GM18498 (cell line): ENCODE results near the gene KLHL2.
"Not testable (repeated sequence)": the region's sequence is repeated elsewhere in the genome, so short reads cannot be mapped to it uniquely, and the experiment has no call there.

ENCODE experiments used
- ATAC-seq: cut with Tn5 transposase; IDR thresholded peaks from one replicate; pipeline ENCODE4 v1.9.1; 2021; ENCODE audit warnings: mild to moderate bottlenecking, moderate library complexity; ENCODE audit not compliant: unreplicated experiment

Gene KLHL2

DNA sequence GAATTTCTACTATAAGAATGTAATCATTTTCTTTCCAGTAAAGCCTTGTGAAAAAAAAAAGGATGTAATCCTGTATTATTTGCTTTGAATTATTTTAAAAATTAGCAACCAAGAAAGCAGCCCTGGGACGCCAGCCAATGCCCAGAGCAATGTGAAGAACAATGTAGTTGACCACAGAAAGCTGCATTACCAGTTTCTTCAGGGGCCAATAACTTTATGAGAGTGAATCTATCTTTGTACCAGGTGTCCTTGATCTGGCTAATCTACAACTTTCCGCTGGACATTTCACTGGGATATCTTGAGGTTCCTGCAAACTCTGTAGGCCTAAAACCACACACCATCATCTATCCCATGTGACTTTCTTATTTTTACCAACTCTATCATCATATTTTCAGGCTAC is 7.6 kb upstream of the KLHL2 start:
- no peak for ATAC-seq

DNA sequence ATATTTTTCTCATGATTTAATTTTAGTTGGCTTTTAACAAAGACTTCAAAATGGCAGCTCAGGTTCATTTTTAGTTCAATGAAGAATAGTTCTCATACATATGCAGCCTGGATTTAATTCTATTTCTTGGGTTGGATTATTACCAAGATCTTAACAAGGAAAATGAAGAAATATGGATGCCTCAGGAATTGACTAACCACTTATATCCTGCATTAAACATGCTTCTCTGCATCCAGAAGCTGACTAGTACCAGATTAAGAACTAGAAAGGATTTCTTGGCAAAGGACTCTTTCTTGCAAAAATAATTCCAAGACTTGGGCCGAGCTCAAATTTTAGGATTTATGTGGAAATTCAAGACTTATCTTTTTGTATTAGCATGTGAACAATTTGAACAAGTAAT is 5.6 kb upstream of the KLHL2 start:
- no peak for ATAC-seq

DNA sequence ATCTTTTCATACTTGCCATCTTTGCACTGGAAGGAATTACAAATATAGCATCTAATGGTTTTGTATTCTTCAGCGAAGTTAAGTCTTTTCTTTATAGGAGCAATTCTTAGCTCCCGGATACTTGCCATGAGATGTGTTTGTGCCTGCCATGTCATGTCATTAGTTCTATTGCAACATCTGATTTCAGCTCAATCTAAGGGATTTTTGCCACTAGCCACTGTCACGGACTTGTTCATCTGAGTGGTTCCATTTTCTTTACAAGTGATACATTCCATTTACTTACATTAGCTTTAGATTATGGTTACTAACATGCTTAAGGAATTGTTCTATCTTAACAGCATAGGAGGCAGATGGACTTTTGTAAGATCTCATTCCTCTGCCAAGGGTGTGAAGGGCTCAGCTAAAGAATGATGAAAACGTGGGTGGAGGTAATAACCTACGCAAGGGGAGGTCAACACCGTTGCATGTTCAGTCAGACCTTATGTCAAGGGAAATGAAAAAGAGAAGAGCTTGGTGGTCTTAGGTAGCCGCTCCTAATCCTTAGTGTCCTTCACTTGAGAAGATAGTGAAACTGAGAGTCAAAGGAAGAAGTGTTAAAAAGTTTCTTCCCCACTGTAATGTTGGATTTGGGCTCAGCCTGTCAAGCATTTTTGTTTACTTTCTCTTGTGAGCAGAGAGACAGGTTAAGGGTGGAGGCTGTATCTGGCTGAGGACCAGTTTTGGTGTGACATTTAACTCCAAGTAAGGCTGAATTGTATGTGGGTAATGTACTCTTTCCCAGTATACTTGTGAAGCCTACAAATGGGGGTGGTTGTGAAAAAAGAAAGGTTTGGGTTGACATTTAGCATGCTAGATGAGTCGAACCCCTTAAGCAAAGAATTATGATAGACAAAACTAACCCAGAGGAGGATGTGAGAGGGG is 3.6 kb upstream of the KLHL2 start:
- ATAC-seq, result no peak

DNA sequence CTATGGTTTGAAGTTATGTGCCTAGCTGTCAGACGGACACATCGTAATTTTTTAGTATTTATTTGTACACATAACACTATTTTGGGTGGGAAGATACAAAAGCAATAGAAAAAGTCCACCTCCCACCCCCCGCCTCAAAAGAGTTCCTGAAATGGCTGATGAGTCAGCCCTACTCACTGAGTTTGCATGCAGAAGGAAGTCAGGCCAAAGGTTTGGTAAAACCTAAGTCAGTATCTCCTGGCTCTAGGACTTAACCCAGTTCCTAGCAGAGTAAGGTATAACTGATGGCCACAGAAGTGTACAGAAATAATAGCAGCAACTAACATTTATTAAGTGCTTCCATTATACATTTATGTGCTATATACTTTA is 2.9 kb upstream of the KLHL2 start:
- ATAC-seq, result no peak

DNA sequence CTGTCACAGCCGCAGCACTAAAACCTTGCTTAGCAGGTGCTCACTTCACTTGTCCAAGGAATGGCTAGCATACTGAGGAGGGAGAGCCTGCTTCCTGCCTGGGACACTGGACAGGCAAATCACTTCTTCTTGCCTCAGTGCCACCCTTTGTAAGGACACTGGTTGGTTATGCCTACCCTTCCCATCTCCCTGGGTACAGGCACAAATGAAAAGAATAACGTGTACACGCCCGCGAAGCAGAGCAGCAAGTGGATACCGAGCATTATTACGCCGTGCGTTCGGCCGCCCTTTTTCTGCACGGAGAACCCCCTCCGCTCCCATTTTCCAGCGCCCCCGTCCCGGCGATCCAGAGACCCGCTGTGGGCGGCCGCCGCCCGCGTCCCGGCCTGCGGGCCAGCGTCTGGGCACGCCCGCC is 338 bp upstream of the KLHL2 start:
- peak; percentile 37 for ATAC-seq

DNA sequence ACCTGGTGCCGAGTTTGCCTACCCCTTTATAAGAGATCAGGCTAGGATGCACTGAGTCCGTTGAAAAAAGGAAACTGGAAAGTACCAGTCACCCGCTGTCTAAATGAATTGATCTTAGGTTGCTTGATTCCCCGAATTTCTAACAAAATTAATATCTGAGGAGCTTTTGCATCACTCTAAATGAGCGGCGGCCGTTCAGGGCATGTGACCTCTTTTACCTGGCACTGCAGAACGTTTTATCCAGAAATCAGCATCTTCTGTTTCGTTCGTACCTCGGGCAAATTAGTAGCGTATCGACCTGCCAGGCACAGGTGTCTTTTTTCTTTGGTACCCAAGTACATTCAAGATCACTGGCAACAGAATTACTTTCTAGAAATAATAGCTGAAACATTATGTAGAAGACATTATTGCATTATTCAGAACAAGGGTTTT is 876 bp downstream of the KLHL2 start:
- no peak for ATAC-seq

DNA sequence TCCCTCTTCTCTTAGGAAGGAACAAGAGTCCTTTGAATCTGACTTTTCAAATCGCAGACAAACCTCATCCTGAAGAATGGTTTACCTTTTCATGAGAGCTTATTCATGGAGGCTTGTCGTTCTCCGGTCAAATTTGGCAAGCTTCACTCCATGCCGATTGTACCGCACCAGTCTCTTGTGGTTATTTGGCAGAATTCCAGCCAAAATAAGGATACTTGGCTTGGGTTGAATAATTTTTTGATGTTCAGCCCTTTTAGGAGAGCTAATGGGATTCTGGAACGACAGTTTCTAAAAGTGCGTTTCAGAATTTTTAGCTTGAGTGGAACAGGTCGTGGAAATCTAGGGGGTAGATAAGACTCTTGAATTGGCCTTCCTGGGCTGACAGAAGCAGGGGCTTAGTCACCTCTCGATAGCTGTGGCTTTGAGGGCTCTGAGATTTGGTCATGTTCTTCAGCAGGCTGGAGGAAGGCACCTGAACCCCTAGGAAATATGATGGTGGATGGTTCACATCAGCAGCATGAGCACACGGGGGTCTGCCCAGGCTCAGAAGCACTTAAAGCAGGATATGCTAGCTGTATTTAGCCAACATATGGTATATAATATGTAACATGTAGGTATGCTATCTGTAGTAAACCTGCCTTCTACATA is 1.5 kb downstream of the KLHL2 start:
- ATAC-seq, result no peak

DNA sequence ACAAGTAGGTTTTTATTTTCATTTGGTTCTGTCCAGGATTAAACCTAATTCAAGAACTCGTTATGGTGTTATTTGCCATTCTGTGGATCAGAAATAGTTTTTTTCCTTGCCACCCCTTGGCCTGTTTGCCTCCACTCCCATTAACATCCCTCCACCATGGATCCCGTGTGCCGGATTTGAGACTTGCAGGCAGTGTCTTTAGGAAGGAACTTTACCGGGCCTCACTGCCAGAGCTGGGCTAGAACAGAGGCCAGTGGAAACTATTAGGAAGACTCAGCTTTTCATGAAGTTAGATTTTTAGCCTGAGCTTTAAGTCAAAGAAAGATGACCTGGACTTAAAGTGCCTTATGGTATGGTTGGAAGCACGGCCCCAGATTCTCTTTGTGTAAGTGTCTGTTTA is 2.4 kb downstream of the KLHL2 start:
- no peak for ATAC-seq

DNA sequence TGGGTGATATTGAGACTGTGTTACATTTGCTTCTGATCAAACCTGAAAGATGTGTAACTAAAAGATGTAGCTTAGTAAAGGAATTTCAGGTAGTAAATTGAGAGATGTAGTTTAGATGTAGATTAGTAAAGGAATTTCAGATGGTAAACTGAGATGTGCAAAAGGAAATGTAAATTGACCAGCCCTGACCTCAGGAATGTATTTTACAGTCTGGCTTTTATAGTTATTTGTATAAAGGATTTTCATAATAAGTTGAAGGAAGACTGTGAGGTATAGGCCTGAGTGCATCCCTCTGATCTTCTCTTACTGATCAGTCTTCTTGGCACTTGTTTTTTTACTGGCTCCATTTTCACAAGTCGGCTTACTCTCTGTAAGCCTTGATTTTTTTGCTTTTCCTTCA is 3.2 kb downstream of the KLHL2 start:
- ATAC-seq, result no peak

DNA sequence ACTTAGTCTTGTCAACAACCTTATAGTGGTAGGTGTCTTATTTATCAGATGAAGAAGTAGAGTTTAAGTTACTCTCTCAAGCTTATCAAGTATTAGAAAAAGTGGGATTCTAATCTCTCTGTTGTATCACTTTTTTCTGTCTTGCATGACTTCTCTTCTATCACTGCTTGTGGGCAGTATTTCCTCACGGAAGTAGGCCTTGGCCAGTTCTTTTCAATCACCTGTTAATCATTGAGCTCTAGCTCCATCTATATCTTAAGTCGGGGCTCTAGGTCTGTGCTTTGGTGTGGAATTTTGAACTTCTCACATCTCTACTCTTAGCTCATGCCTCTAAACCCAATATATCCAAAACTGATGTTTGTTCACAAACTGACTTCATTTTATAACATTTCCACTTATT is 5.3 kb downstream of the KLHL2 start:
- ATAC-seq, result not testable (repeated sequence)

DNA sequence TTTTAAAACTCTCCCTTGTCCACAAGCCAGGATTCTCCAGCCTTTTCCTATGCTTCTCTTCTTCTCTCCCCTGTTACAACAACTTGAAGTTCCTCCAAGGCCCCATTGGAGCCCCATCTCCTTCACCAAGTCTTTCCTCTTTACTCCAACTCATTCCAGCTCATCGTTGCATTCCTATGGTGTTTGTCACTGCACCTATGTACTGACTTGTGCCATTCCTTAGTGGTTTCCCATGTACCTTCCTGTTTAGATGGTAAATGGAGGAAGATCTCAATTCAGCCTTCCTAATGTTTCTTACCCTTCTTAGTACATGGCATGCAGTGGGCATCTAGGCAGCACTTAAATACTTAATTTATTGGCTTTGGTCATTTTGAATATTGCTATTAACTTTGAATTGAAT is 6.0 kb downstream of the KLHL2 start:
- not testable (repeated sequence) for ATAC-seq

DNA sequence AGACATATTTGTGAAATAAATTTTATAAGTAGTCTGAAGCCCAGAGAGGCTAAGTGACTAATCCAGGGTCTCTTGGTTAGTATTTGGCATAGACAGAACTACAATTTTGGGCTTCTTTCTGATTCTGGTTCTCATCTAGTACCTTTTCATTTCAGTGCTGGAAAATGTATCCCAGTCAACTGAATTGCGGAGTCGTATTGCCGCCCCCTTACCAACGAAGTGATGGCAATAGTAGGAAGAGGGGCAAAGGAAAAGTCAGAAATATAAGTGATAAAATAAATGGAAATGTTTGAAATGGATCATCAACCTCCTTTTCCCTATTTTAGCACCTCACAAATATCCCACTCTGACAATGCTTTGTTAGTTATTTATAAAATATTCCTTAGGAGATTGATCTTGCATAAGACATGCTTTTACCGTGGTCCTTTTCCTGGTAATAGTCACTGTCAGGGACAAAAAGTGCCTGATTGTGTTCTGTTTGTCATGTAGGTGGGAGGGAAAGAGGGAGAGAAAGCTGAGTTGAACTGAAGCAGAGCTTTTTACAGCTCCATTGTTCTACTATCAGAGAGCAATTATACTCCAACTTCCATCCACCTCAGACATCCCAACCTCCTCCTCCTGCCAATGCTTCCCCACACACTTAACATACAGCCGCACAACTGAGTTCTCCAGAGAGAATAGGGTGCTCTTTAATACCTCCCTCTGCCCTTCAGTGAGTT is 6.8 kb downstream of the KLHL2 start:
- not testable (repeated sequence) for ATAC-seq

DNA sequence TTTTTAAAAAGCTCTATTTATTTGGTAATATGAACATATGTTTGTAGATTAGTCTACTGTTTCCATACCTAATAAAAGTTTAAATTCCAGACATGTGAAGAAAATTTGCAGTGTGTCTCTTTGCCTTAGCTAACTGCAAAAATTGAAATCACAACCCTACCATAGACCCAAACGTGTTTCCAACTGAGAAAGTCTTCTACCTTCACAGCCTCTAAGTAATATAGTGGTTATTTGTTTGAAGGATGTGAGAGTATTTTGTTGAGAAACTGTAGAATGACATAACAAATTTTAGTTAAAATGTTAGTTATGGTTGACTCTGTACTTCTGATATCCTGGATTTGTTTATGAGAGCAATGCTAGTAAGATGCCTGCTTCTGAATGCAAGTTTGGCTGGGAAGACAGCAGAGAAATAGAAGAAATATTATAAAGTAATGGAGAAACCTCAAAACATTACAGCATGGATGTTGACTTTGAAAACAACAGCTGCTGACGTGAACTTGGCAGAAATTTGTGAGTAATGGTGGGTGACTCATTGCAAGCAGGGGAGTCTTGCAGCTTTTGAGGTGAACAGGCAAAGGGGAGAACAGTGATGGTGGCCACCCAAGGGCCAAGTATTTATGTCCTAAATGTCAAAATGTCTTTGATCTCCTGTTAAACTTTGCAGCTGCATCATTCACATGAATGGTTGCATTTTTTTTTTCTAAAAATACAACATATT is 7.8 kb downstream of the KLHL2 start:
- ATAC-seq, result peak; percentile 61

DNA sequence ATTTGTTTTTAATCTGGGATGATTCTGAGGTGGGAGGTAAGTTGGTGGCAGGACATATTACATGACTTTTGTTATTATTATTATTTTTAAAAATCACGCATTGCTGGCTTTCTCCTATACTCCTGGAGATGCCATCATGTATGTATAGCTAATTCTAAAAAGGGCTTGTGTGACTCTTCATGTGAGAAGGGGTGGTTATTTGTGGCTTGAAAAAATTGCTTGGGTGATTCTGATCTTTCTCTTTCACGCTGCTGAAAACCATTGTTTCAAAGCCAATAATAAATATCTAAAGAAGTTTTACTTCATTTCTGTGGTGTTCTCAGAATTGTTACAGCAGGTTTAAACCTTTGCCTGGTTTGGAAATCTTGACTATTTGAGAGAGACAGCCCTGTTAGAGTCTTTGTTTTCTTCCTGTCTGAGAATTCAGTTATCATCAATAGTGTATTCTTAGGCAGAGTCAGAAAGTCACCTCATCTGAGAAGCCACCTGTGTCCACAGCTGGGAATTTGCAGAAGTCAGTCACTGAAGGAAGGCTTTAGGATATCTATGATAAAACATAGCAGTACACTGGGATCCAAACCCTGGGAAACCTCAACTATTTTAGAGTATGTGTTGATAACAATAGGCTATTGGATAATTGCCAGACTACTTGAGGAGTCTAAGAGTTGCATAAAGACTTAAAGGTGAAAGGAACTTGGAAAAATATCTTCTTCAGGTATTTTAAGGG is 8.6 kb downstream of the KLHL2 start:
- peak; percentile 74 for ATAC-seq

DNA sequence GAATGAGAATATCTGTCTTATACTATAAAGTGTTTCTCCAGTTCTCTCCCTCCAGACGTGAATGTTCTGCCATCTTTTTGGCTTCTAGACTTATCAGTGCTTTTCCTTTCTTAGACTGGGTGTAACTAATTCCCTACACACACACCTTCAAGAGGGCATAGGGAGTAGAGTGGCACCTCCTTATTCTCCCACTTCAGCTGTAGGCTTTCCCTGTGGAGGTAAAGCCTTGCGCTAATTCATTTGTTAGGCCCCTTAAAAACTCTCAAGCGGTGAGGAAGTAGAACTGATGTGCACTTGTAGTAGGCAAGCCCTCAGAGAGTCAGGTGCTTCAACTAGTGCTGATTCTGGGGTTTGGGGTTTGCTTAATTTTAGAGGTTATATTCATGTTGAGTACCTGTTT is 10.0 kb downstream of the KLHL2 start:
- ATAC-seq, result no peak

DNA sequence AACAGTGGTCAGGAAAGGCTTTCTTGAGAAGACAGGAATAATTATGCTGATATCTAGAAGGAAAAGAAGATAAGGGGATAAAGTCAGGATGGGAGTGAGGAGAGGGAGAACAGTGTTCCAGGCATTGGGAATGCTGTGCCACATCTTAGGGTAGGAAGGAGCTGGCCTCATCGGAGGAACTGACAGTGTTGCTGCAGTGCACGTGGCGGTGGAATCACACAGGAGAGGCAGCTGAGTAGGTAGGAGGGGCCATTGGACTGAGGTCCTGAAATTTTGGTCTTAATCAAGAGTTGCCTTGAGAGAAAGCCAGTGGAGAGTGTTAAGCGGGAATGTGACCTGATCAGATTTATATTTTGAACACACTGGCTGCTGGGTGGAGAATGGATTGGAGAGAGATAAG is 13.9 kb downstream of the KLHL2 start:
- not testable (repeated sequence) for ATAC-seq

DNA sequence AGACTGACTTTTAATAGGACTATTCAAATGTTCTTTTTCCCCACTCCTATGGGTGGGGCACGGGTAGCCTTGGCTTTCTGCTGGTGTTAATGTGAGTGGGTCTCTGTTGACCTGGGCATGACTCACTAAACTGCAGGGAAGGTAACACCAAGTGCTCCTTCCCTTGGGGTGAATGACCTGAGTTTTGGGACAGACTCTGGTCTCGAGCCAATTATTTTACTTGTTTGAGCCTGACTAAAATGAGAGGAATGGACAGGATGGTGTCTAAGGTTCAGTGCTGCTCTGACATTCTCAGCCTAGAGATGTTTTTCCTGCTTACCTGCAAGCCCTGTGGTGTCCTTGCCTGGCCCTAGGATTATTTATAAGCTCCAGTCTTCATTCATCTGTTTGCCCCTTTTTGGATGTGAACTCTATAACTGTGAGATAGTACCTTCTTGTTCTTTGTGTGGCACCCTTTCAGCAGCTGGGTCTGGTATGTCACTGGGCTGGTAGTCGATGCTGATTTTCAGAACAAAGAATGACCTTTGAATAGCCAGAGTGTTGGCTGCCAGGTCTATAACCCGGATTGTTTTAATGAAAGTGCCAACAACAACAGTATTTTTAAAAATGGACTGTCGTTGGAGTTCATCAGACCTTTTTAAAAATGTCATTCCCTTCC is 14.8 kb downstream of the KLHL2 start:
- ATAC-seq, result not testable (repeated sequence)

DNA sequence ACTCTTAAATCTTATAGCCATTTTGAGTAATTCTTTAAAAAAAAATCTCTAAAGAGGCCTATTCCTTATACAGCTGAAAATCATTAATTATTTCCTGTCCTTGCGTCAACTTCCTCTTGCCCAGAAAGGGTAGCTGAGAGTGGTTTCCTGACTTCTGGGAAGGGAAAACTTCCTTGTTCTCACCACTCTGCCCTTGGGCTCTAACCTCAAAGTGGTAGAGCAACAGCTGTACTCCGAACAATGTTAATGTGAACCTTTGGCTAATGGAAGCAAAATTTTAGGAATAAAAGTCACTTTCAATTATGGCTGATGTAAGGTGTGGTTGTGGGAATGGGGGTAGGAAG is 15.3 kb downstream of the KLHL2 start:
- no peak for ATAC-seq

DNA sequence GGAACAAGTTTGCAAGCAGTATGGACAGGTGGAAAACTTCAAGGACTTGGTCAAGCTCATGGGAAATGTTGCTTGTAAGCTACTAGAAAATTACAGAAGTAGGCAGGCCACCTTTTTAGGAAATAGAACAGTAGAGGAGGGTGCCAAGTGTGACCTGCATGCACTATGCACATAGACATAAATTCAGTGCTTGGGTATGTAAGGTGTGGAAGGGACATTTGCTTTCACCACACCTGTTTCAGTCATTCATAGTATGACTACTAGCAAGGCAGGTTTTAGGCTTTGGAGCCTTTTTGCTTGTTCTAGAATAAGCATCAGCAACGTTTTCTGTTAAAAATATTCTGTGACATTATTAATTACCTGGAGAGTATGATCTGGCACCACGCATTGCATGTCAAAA is 20.0 kb downstream of the KLHL2 start:
- ATAC-seq, result not testable (repeated sequence)
